C1 segment of cervical spinal cord (tissue), 14 donors: ENCODE data around the gene RNU5D-1.
"Not testable (repeated sequence)": the region's sequence is repeated elsewhere in the genome, so short reads cannot be mapped to it uniquely, and the experiment has no call there.

Experiments
- DNase-seq, 14 donors: peaks; one replicate each; lab custom pipeline; 2025; lab: John Stamatoyannopoulos, UW

RNU5D-1 gene

DNA sequence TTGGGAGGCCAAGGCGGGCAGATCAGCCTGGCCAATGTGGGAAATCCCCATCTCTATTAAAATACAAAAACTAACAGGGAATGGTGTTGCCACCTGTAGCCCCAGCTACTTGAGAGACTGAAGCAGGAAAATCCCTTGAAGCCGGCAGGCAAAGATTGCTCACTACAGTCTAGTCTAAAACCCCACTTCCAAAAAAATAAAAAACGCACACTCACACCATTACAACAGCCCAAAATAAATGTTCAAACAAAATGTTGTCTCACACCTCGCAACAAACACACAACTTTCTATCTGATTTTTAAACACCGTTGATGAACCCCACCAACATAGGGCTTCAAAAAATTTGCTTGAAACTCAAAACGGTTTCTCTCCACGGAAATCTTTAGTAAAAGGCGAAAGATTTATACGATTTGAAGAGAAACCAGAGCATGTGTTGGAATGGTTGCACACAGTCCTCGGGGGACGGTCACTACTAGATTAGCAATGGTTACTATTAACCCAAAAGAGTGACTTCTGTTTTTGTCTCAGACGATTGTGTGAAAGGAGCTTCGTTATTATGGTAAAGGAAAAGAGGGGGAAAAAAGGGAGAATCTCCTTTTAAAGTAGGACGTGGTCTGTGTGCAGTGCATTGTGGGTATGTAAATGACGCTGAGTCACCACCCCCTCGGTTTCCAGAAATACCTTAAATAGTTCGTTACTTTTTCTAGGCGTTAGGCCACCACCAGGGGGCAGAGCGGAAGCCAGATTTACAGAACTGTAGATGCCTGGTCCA, at the start of gene RNU5D-1:
RNU5D-1 (minus strand) TSS at position 430 of the 772 bp plus-strand sequence.
- DNase-seq = peak in 13 of 14 donors; percentile 11 to 88 (median 81)

DNA sequence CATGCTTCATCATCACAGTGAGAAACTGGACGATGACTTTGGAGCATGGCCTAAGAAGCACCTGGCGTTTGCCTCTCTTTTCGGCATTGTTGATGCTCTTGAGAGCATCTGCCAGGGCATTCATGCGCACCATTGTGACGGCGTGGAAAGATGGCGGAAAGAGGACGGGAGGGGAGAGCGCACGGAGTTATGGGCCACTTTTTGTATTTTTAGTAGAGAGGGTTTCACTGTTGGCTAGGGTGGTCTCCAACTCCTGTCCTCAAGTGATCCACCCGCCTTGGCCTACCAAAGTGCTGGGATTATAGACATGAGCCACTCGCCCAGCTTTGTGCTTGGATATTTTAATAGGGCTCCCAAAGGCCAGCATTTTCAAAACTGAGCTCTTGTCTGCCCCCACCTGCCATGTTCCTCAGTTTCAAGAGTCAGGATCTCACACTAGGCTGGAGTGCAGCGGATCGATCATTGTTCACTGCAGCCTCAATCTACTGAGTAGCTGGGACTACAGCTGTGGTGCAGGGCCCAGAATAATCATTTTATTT, 49.7 kb upstream of the RNU5D-1 start:
- no peak for DNase-seq

DNA sequence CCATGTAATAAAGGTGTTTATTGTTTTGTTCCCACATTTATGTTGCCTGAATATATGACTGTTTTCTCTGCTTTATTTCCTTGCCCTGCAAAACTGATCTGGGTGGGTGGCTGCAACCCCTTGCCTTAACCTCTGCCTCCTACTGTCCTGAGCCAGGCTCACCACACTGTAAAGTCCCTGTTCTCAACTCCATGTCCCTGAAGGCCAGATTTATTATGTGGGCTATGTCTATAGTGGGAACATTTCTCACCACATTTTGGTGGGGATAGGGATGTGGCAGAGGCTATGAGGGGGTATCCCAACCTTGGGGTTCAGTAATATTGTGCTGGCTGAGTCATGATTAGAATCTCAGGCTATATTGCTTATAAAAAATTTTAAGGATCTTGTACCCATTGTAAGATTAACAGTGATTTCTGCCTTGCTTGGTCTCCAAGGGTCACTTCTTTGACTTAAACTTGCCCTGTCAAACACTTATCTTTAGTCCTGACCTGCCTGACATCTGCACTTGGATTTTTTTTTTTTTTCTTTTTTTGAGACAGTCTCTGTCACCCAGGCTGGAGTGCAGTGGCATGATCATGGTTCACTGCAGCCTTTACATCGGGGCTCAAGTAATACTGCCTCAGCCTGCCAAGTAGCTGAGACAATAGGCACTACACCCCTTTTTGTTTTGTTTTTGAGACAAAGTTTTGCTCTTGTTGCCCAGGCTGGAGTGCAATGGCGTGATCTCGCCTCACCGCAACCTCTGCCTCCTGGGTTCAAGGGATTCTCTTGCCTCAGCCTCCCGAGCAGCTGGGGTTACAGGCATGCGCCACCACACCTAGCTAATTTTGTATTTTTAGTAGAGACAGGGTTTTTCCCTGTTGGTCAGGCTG, 48.0 kb upstream of the RNU5D-1 start:
- no peak for DNase-seq

DNA sequence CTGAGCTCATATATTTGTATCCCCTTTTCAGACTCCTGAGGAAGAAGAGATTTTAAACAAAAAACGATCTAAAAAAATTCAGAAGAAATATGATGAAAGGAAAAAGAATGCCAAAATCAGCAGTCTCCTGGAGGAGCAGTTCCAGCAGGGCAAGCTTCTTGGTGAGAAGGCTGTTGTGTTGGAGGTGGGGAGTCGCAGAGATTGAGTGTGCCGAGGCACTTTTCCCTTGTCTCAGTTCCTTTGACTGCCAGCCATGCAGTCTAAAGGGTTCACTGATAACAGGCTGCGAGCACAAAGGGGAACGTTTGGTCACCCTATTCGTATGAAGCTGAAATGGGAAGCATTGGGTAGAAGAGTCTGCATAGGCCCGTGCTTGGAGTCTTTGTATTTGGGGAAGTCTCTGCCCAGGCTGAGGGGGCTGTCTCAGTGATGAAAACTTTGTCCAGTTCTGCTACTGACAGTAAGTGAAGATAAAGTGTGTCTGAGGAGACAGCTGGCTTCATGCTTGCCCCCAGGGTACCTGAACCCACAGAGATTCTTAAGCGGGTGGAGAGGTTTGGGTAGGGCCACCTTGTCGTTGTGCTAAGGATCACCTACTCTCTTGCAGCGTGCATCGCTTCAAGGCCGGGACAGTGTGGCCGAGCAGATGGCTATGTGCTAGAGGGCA, 47.1 kb upstream of the RNU5D-1 start:
- no peak for DNase-seq

DNA sequence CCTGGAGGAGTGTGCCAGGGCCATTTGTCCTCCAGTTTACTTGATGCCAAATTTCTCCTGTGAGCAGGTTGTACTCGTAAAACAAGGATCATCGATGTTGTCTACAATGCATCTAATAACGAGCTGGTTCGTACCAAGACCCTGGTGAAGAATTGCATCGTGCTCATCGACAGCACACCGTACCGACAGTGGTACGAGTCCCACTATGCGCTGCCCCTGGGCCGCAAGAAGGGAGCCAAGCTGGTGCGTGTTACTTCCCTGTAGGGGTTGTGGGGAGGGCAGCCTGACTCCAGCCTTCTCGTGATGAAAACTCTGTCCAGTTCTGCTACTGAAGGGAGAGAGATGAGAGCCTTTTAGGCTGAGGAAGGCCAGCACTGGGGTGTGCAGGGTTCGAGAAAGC, 46.6 kb upstream of the RNU5D-1 start:
- no peak for DNase-seq

DNA sequence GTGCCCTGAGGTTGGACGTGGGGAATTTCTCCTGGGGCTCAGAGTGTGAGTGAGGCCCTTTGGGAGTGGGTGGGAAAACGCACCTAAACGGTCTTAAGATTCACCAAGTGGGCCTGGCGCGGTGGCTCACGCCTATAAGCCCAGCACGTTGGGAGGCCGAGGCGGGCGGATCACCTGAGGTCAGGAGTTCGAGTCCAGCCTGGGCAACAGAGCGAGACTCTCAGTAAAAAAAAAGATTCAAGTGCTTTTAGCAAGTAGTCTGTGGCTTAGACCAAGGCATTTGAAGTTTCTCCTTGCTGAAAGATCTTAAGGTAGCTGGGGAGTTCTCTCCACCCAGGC, 45.7 kb upstream of the RNU5D-1 start:
- DNase-seq = no peak

DNA sequence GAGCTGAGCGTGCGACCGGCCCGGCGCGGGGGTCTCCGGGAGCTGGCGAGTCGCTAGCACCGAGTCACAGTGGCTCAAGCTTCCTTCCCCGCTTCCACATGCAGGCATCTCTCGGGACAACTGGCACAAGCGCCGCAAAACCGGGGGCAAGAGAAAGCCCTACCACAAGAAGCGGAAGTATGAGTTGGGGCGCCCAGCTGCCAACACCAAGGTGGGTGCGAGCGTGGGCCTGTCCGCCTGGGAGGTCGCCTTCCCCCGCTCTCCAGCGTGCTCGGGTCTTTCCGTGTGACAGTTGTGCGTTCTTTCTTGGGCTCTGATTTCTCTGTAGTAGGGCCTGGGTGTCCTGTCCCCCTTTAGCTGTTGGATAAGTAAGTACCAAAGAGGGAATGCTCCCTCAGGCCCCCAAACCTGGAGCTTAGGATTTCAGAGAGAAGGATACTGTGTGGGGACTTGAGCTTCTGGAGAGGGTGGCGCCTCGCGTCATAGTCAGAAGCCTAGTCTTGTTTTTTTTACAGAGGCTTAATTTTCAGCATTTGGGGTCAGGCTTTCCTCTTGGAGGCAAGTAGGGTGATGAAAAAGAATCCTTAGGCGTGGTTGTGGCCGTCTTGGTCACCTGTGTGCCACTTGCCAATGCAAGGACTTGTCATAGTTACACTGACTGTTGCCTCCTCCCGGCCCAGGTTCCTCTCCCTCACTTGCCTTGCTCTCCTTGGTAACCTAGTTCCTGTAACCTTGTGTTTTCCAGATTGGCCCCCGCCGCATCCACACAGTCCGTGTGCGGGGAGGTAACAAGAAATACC, 45.2 kb upstream of the RNU5D-1 start:
- DNase-seq = peak in 3 of 14 donors; percentile 16 to 71 (median 68)

DNA sequence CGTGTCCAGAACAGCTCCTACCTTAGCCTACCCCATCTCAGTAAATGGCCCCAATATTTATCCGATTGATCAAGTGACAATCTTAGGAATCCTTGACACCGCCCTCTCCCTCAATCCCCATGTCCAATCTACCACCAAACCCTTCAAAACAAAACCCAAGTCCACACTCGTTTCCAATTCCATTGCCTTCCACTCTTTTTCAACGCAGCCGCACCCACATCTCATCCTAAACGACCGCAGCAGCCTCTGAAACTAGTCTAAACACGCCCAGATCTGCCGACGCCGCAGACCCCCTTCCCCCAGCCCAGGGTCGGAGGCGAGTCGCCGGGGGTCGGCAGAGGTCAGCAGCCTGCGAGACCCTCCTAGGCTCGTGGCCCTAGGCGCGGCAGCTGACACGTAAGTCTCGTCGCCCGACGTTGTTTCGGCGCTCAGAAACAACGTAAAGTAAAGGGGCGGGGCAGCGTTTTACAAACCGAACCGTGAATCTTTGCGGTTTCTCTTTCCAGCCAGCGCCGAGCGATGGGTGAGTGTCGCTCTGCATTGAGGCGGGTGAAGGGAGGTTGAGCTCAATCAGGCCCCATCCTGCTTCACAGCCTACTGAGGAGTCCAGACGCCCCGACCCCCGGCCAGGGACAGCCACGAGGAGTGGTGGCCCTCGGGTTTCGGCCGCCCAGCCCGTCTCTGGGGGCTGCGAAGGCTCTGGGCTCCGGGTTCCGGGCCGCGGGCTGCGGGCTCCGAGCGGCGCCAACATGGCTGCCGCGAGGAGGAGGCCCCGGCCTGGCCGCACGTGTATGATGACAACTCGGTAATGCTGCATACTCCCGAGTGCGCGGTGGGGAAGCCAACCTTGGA, 44.3 kb upstream of the RNU5D-1 start, which contains the start of gene RPS8:
RPS8 (plus strand) TSS at position 463 of the 852 bp plus-strand sequence; CDS start at position 520, 57 bp downstream.
- DNase-seq = peak; percentile 45 to 92 (median 88)

DNA sequence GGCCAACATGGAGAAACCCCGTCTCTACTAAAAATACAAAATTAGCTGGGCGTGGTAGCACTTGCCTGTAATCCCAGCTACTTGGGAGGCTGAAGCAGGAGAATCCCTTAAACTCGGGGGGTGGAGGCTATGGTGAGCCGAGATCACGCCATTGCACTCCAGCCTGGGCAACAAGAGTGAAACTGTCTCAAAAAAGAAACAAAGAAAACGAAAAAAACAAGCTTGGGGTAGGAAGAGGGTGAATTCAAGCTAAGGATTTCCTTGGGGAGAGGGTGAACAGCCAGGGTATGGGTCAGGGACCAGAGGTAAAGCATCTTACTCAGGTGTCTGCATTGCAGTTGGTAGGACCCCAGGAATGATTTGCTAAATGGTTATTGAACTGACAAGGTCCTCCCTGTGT, 35.5 kb upstream of the RNU5D-1 start:
- not testable (repeated sequence) for DNase-seq

DNA sequence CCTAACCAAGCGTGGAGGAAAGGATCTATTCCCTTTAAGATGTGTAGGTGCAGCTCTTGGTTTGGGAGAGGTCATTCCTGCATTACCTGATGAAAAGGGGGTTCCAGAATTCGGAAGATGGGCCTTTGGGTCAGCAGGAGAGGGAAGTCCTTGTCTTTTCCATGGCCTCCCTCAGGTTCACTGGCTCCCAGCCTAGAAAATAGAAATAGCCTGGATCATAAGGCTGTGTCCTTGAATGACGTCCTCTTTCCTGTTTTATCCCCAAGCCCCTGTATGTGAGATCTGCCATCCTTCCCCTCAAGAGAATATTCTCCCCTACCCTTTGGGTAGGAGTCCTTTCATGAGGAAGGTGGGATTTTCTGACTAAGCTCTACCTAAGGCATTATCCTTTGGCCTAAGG, 29.9 kb upstream of the RNU5D-1 start:
- no peak for DNase-seq

DNA sequence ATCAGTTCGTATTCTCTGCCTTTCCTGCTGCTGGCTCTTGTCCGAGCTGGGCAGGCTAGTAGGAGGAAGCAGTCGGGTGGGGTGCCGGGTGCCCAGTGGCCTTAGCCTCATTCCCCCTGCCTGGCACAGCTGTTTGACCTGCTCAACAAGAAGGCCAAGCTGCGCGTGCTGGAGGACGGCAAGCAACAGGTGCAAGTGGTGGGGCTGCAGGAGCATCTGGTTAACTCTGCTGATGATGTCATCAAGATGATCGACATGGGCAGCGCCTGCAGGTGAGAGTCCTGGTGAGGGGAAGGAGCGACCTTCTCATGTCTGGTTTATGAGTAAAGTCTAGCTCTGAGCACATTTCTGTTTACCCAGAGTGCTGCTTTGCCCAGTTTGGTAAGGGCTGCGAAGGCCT, 28.1 kb upstream of the RNU5D-1 start:
- no peak for DNase-seq

DNA sequence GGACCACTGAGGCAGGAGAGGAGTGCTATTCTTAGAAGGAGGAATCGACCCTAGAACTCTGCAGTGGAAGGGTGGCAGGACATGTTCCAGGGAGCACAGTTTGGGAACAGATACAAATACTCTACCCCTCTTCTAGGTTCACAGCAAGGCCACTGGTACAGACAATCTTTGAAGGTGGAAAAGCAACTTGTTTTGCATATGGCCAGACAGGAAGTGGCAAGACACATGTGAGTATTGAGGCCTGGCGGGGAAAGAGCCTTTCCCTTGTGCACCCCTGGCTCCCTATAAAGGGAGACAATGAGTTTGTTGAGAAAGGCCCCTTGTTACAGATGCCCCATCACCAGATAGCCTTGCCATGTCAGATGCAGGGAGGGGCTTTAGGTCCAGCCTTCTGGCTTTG, 26.4 kb upstream of the RNU5D-1 start:
- DNase-seq = no peak

DNA sequence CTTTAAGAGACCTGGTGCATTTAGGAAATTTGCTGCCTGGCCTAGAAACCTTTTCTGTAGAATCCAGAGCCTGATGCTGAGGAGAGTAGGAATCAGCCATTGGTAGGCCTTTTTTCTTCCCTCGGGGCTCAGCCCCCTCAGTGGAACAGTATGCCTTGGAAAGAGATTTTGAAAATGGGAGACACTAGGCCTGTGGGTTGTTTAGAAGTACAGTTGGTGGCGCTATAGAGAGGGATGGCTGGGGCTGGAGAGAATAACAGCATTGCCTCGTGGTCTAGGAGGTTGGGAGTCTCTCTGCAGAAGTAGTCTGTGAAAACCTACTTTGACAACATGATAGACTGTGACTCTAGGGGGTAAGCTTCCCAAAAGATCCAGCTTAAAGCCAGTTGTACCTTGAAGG, 16.9 kb upstream of the RNU5D-1 start:
- DNase-seq = no peak

DNA sequence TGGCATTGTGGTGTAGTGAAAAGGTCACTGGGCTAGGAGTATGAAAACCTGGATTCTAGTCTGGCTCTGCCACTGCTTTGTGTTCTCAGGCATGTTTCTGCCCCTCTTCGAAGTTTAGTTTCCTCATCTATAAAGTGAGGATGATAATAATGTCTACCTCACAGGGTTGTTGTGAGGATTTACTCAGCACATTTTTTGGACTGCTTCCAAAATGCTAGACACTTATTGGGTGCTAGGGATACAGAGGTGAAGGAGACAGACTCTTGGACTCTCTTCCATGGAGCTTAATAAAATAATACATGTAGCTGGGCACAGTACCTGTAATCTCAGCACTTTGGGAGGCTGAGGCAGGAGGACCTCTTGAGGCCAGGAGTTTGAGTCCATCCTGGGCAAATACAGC, 12.2 kb upstream of the RNU5D-1 start:
- DNase-seq = no peak

DNA sequence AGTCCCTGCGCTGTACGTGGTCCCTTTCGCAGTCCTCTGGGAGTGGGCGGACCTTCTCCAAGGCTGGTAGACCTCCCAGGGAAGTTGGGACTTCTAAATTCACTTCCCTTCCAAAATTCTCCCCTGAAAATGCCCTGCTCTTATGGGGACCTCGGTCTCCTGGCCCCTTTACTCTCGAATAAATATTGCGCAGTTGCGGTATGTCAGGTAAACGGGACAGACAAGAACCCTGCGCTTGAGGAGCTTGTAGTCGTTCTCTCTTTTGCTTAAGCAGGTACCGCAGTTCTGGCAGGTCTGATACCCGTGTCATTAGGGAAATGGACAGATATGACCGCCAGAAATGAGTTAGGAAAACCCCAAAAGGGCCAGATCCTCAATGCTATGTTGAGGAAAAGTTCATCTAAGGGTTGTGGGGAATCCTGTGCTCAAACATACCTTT, 9.2 kb upstream of the RNU5D-1 start:
- no peak for DNase-seq

DNA sequence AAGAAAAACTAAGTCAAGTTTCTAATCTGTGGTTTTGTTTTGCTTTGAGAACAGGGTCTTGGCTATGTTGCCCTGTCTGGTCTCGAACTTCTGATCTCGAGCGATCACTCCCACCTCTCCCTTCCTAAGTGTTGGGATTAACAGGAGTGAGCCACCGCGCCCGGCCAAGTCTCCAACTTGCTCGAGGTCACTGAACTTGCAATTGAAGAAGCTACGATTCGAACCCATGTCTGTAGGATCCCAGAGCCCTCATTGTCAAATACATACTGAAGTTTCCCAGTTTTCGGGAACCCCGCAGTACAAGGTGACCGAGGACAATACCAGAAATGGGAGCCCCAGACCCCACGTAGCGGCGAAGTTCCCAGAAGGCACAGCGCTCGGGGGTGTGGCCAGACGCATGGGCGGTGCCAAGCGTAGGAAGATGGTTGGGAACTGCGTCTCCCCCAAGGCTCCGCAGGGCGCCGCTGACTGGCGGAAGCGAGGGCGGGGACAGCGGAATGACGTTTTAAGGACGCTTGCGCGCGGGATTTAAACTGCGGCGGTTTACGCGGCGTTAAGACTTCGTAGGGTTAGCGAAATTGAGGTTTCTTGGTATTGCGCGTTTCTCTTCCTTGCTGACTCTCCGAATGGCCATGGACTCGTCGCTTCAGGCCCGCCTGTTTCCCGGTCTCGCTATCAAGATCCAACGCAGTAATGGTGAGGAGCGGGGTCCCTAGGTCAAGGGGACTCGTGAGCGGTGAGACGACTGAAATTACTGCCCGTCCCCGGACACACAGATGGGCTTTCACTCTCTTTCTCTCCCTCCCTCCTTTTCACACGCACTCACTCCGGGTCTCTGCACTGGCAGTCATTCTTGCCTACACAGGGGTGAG, 8.6 kb upstream of the RNU5D-1 start, which contains the start of gene KIF2C:
KIF2C (plus strand) TSS at position 531 of the 872 bp plus-strand sequence; CDS start at position 627, 96 bp downstream.
- DNase-seq = peak; percentile 51 to 94 (median 90)

DNA sequence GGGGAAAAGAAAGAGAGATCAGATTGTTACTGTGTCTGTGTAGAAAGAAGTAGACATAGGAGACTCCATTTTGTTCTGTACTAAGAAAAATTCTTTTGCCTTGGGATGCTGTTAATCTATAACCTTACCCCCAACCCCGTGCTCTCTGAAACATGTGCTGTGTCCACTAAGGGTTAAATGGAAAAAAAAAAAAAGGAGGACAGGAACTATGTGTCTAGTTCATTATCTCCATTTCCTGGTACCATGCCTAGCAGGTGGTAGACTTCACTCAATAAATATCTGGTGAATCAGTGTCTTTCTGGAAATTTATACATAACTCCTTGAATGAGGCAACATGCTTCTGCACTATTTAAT, 8.0 kb upstream of the RNU5D-1 start:
- DNase-seq = not testable (repeated sequence)

DNA sequence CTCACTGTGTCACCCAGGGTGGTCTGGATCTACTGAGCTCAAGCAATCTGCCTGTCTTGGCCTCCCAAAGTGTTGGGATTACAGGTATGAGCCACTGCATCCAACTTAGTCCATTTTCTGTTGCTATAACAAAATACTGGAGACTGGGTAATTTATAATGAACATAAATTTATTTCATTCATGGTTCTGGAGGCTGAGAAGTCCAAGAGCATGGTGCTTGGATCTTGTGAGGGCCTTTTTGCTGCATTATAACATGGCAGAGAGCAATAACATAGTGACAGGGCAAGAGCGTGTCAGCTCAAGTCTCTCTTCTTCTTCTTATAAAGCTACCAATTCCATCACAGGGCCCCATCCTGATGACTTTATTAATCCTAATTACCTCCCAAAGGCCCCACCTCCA, 5.0 kb upstream of the RNU5D-1 start:
- DNase-seq = no peak

DNA sequence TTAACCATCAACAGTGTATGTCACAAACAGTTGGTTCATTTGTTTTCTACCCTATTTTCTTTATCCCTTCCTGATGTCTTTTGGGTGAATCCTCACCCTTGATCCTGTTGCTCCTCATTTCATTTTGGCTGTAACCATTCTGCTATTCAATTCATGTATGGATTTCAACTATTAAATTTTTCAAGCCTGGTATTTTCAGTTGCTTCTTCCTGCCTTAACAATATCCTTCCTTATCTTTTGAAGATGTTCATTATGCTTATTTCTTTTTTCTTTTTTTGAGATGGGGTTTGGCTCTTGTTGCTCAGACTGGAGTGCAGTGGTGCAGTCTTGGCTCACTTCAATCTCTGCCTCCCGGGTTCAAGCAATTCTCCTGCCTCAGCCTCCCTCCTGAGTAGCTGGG, 2.8 kb upstream of the RNU5D-1 start:
- DNase-seq = no peak
